ENCODE measurements around the gene ADGRV1. TPM values are rescaled to one million over a fixed set of nuclear protein-coding genes. Genes with fewer than 3 reads are reported as not detected.
"Not testable (repeated sequence)": the region's sequence is repeated elsewhere in the genome, so short reads cannot be mapped to it uniquely, and the experiment has no call there.

ADGRV1 gene
- total RNA-seq, 1 donor, result 0.94 TPM

DNA sequence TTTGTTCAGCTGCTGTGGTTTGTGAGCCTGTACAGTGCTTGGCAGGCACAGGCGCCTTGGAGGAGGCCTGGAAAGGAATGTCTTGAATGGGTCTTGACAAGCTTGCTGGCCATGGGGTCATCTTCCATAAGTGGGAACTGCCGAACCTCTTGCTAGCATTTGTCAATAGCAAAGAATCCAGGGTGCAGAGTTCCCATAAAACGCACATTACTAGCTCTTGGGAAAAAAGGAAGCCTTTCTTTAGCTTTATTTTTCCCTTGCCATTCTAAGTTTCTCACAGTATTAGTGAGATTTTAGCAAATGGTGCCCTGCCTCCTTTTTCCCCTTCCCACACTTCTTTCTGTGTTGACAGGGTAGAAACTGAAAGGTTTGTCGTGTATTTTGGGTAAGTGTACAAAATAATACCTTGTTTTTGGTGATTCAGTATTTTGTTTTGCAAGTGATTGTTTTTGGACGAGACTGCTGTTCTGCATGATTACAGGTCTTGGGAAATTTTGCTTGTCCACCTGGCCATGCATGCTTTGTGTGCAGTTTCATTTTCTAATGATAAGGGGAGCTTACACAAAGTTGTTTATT is 82.0 kb downstream of the ADGRV1 start:
- Histone ChIP-seq H3K4me1 (ENCODE audit: insufficient read depth, low read length) (peaks cover 6% of the 10 kb centered on the region), H3K27me3 (ENCODE audit: insufficient read depth, low read length) (peaks cover 2% of the 10 kb centered on the region), H3K9me3 (ENCODE audit: low read depth, low read length) (no peaks in the 10 kb centered on the region), H3K4me3 (ENCODE audit: low read length) (no peak overlapping the region)

DNA sequence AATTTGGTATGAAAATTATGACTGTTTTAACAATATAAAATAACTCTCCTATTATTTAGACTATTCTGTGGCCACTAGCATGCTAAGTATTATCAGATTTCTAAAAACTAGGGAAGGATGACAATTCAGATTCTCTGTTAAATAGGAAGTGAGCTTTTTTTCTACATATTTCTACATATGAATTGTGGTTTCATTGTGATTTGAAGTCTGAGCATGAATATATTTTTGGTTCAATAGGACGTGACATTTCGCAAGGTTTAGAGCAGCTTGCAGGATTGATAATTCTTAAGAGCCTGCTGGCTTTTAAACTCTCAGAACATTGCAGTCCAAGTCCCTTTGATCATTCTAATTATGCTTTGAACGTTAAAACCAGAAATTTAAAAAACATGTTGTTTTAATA is 82.9 kb downstream of the ADGRV1 start:
- Histone ChIP-seq H3K4me3 (ENCODE audit: low read length) (no peak overlapping the region), H3K4me1 (ENCODE audit: insufficient read depth, low read length) (peaks cover 6% of the 10 kb centered on the region), H3K27me3 (ENCODE audit: insufficient read depth, low read length) (peaks cover 2% of the 10 kb centered on the region), H3K9me3 (ENCODE audit: low read depth, low read length) (no peaks in the 10 kb centered on the region)

DNA sequence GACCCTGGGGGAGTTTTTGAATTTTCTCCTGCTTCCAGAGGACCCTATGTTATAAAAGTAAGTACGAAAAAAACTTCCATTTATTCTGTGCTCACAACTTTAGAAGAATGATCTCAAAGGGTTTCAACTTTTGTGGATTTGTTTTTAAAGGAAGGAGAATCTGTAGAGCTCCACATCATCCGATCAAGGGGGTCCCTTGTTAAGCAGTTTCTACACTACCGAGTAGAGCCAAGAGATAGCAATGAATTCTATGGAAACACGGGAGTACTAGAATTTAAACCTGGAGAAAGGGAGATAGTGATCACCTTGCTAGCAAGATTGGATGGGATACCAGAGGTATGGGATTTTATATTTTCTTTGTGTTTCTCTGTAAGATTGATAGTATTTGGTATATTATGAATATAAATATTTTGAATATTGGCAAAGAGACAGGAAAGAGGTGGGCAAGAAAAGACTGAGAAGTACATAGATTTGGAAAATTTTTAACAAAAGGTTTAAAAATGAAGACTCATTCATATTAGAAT is 84.2 kb downstream of the ADGRV1 start:
- peaks cover 6% of the 10 kb centered on the region for H3K4me1 ChIP-seq (ENCODE audit: insufficient read depth, low read length)
- no peaks in the 10 kb centered on the region for H3K27me3 ChIP-seq (ENCODE audit: insufficient read depth, low read length)
- no peaks in the 10 kb centered on the region for H3K9me3 ChIP-seq (ENCODE audit: low read depth, low read length)
- no peak overlapping the region for H3K4me3 ChIP-seq (ENCODE audit: low read length)

DNA sequence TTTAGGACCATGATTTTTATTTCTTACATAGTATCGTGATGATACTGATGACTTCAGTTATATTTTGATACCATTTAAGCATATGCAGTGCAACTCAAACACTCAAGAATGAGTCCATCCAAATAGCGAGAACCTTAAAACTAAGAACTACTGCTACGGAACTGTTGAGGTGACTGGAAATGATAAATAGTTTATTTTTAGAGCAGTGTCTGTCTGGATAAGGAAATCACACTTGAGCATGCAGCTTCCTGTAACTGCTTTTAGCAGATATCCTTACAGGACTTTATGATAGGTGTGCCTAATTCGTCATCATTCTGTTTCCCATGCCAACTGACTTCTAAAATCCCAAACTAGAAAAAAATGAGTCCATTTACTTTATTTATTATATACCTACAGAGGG is 85.5 kb downstream of the ADGRV1 start:
- no peaks in the 10 kb centered on the region for H3K9me3 ChIP-seq (ENCODE audit: low read depth, low read length)
- H3K27me3 ChIP-seq (ENCODE audit: insufficient read depth, low read length), result no peaks in the 10 kb centered on the region
- H3K4me3 ChIP-seq (ENCODE audit: low read length), result no peak overlapping the region
- peaks cover 6% of the 10 kb centered on the region for H3K4me1 ChIP-seq (ENCODE audit: insufficient read depth, low read length)

DNA sequence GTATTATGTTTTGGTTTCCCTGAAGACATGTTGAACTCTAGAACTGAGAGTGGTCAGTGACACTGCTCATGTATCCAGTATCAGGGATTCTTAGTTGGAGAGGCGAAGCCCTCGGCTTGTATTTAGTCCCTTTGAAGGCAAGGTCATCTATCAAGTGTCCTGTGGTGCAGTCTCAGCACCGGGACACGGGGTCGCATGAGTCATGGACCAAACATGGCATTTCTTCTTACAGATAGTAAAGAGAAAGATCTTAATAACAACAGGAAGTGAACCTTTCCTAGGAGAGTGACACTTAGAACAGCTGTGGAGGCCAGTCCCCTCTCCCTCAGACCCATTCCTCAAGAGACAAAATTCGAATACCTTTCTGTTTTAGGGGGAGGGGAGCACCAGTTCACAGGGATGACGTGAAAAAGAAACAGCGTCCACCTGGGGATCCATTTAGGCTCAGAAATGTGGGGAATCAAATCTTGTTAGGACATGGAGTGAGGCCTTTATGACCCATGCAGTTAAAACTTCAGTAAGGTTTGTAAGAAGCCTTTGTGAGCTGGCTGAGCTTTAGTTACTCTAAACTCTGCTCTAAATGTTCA is 86.5 kb downstream of the ADGRV1 start:
- no peak overlapping the region for H3K4me3 ChIP-seq (ENCODE audit: low read length)
- no peaks in the 10 kb centered on the region for H3K9me3 ChIP-seq (ENCODE audit: low read depth, low read length)
- H3K4me1 ChIP-seq (ENCODE audit: insufficient read depth, low read length), result peaks cover 6% of the 10 kb centered on the region
- H3K27me3 ChIP-seq (ENCODE audit: insufficient read depth, low read length), result no peaks in the 10 kb centered on the region

DNA sequence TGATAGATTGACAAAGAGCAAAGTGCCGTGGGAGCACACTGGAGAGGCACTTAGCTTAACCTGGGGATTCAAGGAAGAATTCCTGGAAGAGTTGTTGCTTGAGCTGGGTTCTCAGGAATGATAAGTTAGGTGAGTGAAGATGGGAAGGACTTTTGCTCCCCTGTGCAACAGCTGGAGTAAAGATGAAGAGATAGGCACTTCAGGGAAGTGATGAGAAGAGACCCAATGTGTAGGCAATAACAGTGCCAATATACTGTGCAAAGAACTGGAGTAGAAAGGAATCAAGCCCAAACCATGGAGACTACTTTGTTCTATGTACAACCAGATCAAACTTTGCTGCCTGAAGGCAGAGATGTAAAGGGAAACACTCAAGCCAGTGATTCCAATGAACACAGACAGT is 92.2 kb downstream of the ADGRV1 start:
- H3K4me1 ChIP-seq (ENCODE audit: insufficient read depth, low read length), result no peaks in the 10 kb centered on the region
- no peak overlapping the region for H3K4me3 ChIP-seq (ENCODE audit: low read length)

DNA sequence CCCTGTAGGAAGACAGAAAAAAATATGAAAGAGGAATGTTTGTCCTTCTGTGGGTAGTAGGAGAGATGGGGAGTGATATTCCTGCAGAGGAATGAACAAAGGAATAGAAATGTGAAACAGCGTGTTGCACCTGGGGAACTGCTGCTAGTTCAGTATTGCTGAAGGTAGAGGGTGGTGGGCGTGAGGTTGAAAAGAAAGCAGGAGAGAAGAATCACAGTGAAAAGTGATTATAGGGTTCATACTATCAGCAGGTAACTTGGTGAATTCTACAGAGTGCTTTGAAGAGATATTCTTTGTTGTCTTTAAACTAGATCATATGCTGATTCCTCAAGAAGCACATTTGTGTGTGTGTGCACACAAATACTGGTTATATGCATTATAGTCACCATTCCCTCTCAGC is 95.6 kb downstream of the ADGRV1 start:
- Histone ChIP-seq H3K27me3 (ENCODE audit: insufficient read depth, low read length) (no peaks in the 10 kb centered on the region), H3K9me3 (ENCODE audit: low read depth, low read length) (no peaks in the 10 kb centered on the region), H3K4me3 (ENCODE audit: low read length) (no peak overlapping the region), H3K4me1 (ENCODE audit: insufficient read depth, low read length) (no peaks in the 10 kb centered on the region)

More for the DNA sequence above, 92.2 kb downstream of the ADGRV1 start:
- Histone ChIP-seq H3K27me3 (ENCODE audit: insufficient read depth, low read length) (no peaks in the 10 kb centered on the region), H3K9me3 (ENCODE audit: low read depth, low read length) (no peaks in the 10 kb centered on the region)

DNA sequence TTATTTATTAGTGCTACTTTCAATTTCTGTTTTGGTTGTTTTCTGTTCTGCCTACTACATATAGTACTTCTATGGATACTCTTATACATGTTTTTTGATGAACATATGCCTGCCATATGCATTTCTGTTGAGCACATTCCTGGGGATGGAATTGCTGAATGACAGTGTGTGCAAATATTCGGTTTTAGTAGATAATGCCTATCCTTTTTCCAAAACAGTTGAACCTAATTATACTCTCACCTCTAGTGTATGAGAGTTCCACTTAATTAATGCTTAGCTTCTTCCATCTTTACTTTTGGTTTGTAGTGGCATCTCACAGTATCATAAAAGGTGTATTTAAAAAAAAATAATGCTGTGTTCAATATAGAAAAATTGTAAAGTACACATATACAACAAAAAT is 96.8 kb downstream of the ADGRV1 start:
- Histone ChIP-seq H3K27me3 (ENCODE audit: insufficient read depth, low read length) (no peaks in the 10 kb centered on the region), H3K4me1 (ENCODE audit: insufficient read depth, low read length) (no peaks in the 10 kb centered on the region), H3K4me3 (ENCODE audit: low read length) (no peak overlapping the region), H3K9me3 (ENCODE audit: low read depth, low read length) (no peaks in the 10 kb centered on the region)

DNA sequence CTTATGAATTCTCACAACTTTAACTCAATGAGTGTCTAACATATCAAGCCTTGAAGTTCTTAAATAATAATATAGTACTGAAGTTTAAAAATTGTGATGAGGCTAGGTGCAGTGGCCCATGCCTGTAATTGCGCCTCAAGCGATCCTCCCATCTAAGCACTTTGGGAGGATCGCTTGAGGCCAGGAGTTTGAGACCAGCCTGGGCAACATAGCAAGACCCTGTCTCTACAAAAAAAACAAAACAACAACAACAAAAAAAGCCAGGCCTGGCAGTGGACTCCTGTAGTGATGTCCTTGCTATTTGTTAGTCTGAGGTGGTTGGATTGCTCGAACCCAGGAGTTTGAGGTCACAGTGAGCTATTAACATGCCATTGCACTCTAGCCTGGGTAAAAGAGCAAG is 98.4 kb downstream of the ADGRV1 start:
- H3K4me1 ChIP-seq (ENCODE audit: insufficient read depth, low read length), result no peaks in the 10 kb centered on the region
- no peak overlapping the region for H3K4me3 ChIP-seq (ENCODE audit: low read length)
- no peaks in the 10 kb centered on the region for H3K9me3 ChIP-seq (ENCODE audit: low read depth, low read length)
- H3K27me3 ChIP-seq (ENCODE audit: insufficient read depth, low read length), result no peaks in the 10 kb centered on the region

DNA sequence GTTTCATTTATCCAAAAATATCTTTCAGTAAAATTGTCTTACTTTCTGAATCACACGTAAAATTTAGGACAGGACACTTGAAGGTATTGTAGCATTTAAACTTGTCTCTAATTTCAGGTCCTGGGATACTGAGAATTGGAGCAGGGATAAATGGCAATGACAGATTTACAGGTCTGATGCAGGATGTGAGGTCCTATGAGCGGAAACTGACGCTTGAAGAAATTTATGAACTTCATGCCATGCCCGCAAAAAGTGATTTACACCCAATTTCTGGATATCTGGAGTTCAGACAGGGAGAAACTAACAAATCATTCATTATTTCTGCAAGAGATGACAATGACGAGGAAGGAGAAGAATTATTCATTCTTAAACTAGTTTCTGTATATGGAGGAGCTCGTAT is 99.2 kb downstream of the ADGRV1 start:
- Histone ChIP-seq H3K4me1 (ENCODE audit: insufficient read depth, low read length) (no peaks in the 10 kb centered on the region), H3K27me3 (ENCODE audit: insufficient read depth, low read length) (no peaks in the 10 kb centered on the region), H3K9me3 (ENCODE audit: low read depth, low read length) (no peaks in the 10 kb centered on the region), H3K4me3 (ENCODE audit: low read length) (no peak overlapping the region)

DNA sequence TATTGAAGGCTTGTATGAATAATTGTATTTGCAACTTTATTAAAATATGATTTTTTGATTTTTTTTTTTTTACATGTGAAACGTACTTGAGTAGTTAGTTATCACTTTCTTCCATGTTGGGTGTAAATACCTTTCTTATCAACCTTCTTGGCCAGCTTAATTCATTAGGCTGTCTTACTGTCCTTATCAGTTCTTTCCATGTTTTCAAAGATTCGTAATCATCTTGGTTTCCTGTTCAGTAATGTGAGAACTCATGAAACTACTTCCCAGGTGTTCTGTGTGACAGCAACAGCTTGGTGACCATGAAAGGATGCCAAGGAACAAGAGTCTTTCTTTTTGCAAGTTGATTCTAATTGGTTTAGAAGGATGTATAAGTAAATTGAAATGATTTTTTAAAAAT is 100.0 kb downstream of the ADGRV1 start:
- Histone ChIP-seq H3K4me1 (ENCODE audit: insufficient read depth, low read length) (no peaks in the 10 kb centered on the region), H3K4me3 (ENCODE audit: low read length) (no peak overlapping the region), H3K27me3 (ENCODE audit: insufficient read depth, low read length) (no peaks in the 10 kb centered on the region), H3K9me3 (ENCODE audit: low read depth, low read length) (no peaks in the 10 kb centered on the region)

DNA sequence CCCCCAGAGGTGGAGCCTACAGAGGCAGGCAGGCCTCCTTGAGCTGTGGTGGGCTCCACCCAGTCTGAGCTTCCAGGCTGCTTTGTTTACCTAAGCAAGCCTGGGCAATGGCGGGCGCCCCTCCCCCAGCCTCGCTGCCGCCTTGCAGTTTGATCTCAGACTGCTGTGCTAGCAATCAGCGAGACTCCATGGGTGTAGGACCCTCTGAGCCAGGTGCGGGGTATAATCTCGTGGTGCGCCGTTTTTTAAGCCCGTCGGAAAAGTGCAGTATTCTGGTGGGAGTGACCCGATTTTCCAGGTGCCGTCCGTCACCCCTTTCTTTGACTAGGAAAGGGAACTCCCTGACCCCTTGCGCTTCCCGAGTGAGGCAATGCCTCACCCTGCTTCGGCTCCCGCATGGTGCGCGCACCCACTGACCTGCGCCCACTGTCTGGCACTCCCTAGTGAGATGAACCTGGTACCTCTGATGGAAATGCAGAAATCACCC is 109.5 kb downstream of the ADGRV1 start:
- H3K4me1 ChIP-seq (ENCODE audit: insufficient read depth, low read length); H3K4me3 ChIP-seq (ENCODE audit: low read length); H3K9me3 ChIP-seq (ENCODE audit: low read depth, low read length); H3K27me3 ChIP-seq (ENCODE audit: insufficient read depth, low read length): not testable (repeated sequence)

DNA sequence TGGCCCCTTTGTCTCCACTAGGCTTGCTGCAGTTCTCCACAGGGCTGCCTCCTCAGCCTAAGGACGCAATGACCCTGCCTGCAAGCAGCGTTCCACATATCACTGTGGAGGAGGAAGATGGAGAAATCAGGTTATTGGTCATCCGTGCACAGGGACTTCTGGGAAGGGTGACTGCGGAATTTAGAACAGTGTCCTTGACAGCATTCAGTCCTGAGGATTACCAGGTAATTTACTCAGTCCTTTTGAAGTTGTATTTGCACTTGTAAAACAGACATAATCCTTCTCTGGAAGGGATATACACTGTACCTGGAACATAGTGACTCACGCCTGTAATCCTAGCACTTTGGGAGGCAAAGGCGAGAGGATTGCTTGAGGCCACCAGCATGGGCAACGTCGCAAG is 116.6 kb downstream of the ADGRV1 start:
- Histone ChIP-seq H3K27me3 (ENCODE audit: insufficient read depth, low read length) (peaks cover 3% of the 10 kb centered on the region), H3K4me3 (ENCODE audit: low read length) (no peak overlapping the region), H3K4me1 (ENCODE audit: insufficient read depth, low read length) (no peaks in the 10 kb centered on the region), H3K9me3 (ENCODE audit: low read depth, low read length) (no peaks in the 10 kb centered on the region)

DNA sequence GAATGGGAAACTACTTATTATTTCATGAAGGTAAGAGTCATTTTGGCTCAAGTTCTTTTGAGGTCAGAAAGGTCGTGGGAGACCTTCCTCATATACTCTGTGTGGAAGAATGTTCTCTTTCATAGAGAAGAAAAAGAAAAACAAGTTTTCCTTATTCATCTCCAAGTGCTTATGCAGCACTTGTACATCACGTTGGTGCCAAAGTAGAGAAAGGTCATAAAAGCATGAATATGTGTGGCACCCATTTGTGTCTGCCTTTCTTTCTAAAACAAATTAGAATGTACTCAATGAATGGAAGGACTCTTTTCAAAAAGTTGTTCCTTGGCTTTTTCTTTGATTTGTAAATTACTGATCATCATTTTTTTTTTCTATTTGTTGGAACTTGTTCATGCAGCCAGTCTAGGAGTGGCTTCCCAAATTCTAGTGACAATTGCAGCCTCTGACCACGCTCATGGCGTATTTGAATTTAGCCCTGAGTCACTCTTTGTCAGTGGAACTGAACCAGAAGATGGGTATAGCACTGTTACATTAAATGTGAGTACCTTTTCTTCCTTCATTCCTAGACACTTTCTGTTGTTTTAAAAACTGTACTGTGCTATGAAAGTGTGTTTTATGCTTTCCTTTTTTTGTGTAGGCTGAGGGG is 122.4 kb downstream of the ADGRV1 start:
- Histone ChIP-seq H3K4me1 (ENCODE audit: insufficient read depth, low read length) (no peaks in the 10 kb centered on the region), H3K9me3 (ENCODE audit: low read depth, low read length) (no peaks in the 10 kb centered on the region), H3K27me3 (ENCODE audit: insufficient read depth, low read length) (no peaks in the 10 kb centered on the region), H3K4me3 (ENCODE audit: low read length) (no peak overlapping the region)

DNA sequence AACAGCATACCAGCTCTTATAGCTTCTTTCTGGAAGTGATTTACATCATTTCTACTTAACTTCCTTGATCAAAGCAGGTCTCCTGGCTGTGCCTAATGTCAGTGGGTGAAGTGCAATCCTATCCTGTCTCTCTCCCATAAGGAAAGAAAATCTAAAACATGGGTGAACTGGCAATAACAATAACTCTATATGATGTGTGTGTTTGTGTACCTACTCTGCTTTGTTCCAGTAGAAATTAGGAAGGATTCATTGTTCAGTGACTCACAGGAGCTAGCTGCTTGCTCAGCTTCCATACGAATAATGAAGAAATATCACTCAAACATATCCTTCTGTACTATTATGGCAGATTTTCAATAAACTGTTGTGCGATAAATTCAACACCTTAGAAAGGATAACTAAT is 123.7 kb downstream of the ADGRV1 start:
- Histone ChIP-seq H3K4me1 (ENCODE audit: insufficient read depth, low read length) (no peaks in the 10 kb centered on the region), H3K27me3 (ENCODE audit: insufficient read depth, low read length) (no peaks in the 10 kb centered on the region), H3K9me3 (ENCODE audit: low read depth, low read length) (no peaks in the 10 kb centered on the region), H3K4me3 (ENCODE audit: low read length) (no peak overlapping the region)

Data from mononuclear cell (primary cell).